GM21619 (cell line): ENCODE results near the gene MTHFD2L.

Experiments used
- ATAC-seq: cut with Tn5 transposase; IDR thresholded peaks from one replicate; pipeline ENCODE4 v1.9.1; 2021; ENCODE audit not compliant: unreplicated experiment

MTHFD2L gene

GRCh38 chr4:74235135-74235534 is 77.2 kb downstream of the MTHFD2L start:
- ATAC-seq, result peak; percentile 63

- ATAC-seq, result no peak
Measured at GRCh38 chr4:74237425-74237966, 79.6 kb downstream of the MTHFD2L start.

- ATAC-seq, result no peak
Measured at GRCh38 chr4:74244049-74244448, 86.1 kb downstream of the MTHFD2L start.

GRCh38 chr4:74252933-74253332 is 95.0 kb downstream of the MTHFD2L start:
- no peak for ATAC-seq

GRCh38 chr4:74254386-74254785 is 96.5 kb downstream of the MTHFD2L start:
- ATAC-seq, result no peak

- ATAC-seq, result no peak
Measured at GRCh38 chr4:74255096-74255495, 97.2 kb downstream of the MTHFD2L start.

- ATAC-seq, result no peak
Measured at GRCh38 chr4:74258963-74259362, 101.0 kb downstream of the MTHFD2L start.

GRCh38 chr4:74260036-74260435 is 102.1 kb downstream of the MTHFD2L start:
- no peak for ATAC-seq

- ATAC-seq, result no peak
Measured at GRCh38 chr4:74262522-74262921, 104.6 kb downstream of the MTHFD2L start.

- ATAC-seq, result no peak
Measured at GRCh38 chr4:74263551-74263950, 105.6 kb downstream of the MTHFD2L start.

- ATAC-seq, result no peak
Measured at GRCh38 chr4:74266081-74266480, 108.2 kb downstream of the MTHFD2L start.

- ATAC-seq, result no peak
Measured at GRCh38 chr4:74267998-74268606, 110.2 kb downstream of the MTHFD2L start.

- ATAC-seq, result no peak
Measured at GRCh38 chr4:74268643-74269042, 110.7 kb downstream of the MTHFD2L start.

GRCh38 chr4:74278490-74278889 is 120.6 kb downstream of the MTHFD2L start:
- ATAC-seq, result no peak

- no peak for ATAC-seq
Measured at GRCh38 chr4:74279716-74280115, 121.8 kb downstream of the MTHFD2L start.

- ATAC-seq, result no peak
Measured at GRCh38 chr4:74282926-74283325, 125.0 kb downstream of the MTHFD2L start.

GRCh38 chr4:74283614-74284013 is 125.7 kb downstream of the MTHFD2L start:
- no peak for ATAC-seq

- no peak for ATAC-seq
Measured at GRCh38 chr4:74284053-74284452, 126.1 kb downstream of the MTHFD2L start.

GRCh38 chr4:74287164-74287563 is 129.2 kb downstream of the MTHFD2L start:
- no peak for ATAC-seq

- ATAC-seq, result no peak
Measured at GRCh38 chr4:74287791-74288190, 129.9 kb downstream of the MTHFD2L start.

- no peak for ATAC-seq
Measured at GRCh38 chr4:74291471-74291870, 133.6 kb downstream of the MTHFD2L start.

- no peak for ATAC-seq
Measured at GRCh38 chr4:74292111-74292870, 134.4 kb downstream of the MTHFD2L start.
